Vagina (tissue), 2 donors: ENCODE measurements around the gene ABCA13. TPM values are rescaled to one million over a fixed set of nuclear protein-coding genes. Genes with fewer than 3 reads are reported as not detected.

Experiments used
- DNase-seq, 2 donors: peaks; one replicate each; pipeline ENCODE4 v3.0.0-alpha.2; 2017; ENCODE audit errors: extremely low spot score in 2 of 2
- H3K27ac ChIP-seq: fragments of 200-600 bp; sonication (generic); one replicate; pipeline ENCODE4 v1.5.1; 2019
- H3K27me3 ChIP-seq: fragments of 200-600 bp; sonication (generic); one replicate; pipeline ENCODE4 v1.5.1; 2019
- H3K36me3 ChIP-seq, 2 donors: fragments of 200-600 bp; sonication (generic); one replicate each; pipeline ENCODE4 v1.5.1; 2017 to 2019
- H3K4me1 ChIP-seq: fragments of 200-600 bp; sonication (generic); one replicate; pipeline ENCODE4 v1.5.1; 2019
- H3K4me3 ChIP-seq, 2 donors: fragments of 200-600 bp; sonication (generic); 1 replicate in 1 of 2; 2 replicates in 1 of 2; pipeline ENCODE4 v1.5.1; 2016 to 2019
- H3K9me3 ChIP-seq: fragments of 200-600 bp; sonication (generic); one replicate; pipeline ENCODE4 v1.5.1; 2019
- CTCF ChIP-seq, 3 experiments: fragments of 450-650 bp in 2 of 3; fragments of 200-600 bp in 1 of 3; sonication (generic) in 1 of 3; IDR thresholded peaks; one replicate each; pipeline ENCODE4 v1.5.1; 2017 to 2019; ENCODE audit warnings: antibody characterized with exemption in 3 of 3, mild to moderate bottlenecking in 2 of 3, moderate library complexity in 2 of 3
- POLR2A ChIP-seq, 2 donors: fragments of 450-650 bp; IDR thresholded peaks; one replicate each; pipeline ENCODE4 v1.6.1; 2017; ENCODE audit warnings: antibody characterized with exemption in 2 of 2, mild to moderate bottlenecking in 2 of 2, moderate library complexity in 2 of 2
- POLR2AphosphoS5 ChIP-seq, 2 donors: sonication (generic); formaldehyde crosslinking; IDR thresholded peaks; one replicate each; pipeline ENCODE4 v1.9.0; 2017; ENCODE audit warnings: antibody characterized with exemption in 2 of 2, mild to moderate bottlenecking in 2 of 2, low read depth in 1 of 2; ENCODE audit not compliant: insufficient read depth in 1 of 2
- intact Hi-C: fragments of 100-400 bp; cut with DNase I; formaldehyde crosslinking; loops from one replicate; pipeline ENCODE4 v1.15.1; 2023
- total RNA-seq: library from RNA; depleted of rRNA; stranded (reverse); fragments of >200 nt; gene quantifications from one replicate; pipeline ENCODE4 v1.2.3, GENCODE V29; 2016

ABCA13 gene
- total RNA-seq, 1 donor from 2014 or later: under 0.01 TPM

- Histone ChIP-seq H3K4me1 (no peaks in the 10 kb centered on the region), H3K27me3 (no peaks in the 10 kb centered on the region), H3K4me3 (no peak overlapping the region), H3K36me3 (no peaks in the 10 kb centered on the region), H3K9me3 (no peaks in the 10 kb centered on the region), H3K27ac (no peak overlapping the region)
- no peak for DNase-seq
- intact Hi-C loops: no loop called here
- TF ChIP-seq CTCF (IDR thresholded peaks at IDR 0.05) (no peak), POLR2A (IDR thresholded peaks at IDR 0.05) (no peak), POLR2AphosphoS5 (IDR thresholded peaks at IDR 0.05; ENCODE audit: insufficient read depth in 1 of 2, low read depth in 1 of 2) (no peak)
Observed at GRCh38 chr7:48213226-48213625, 42.0 kb downstream of the ABCA13 start.

GRCh38 chr7:48217266-48217665 is 46.0 kb downstream of the ABCA13 start:
- no peaks in the 10 kb centered on the region for H3K36me3 ChIP-seq
- H3K4me1 ChIP-seq: no peaks in the 10 kb centered on the region
- no peak for DNase-seq
- intact Hi-C loops: no loop called here
- H3K27ac ChIP-seq: no peak overlapping the region
- no peaks in the 10 kb centered on the region for H3K9me3 ChIP-seq
- no peaks in the 10 kb centered on the region for H3K27me3 ChIP-seq
- no peak for TF ChIP-seq POLR2AphosphoS5 (IDR thresholded peaks at IDR 0.05; ENCODE audit: insufficient read depth in 1 of 2, low read depth in 1 of 2)
- TF ChIP-seq POLR2A (IDR thresholded peaks at IDR 0.05): no peak
- no peak for TF ChIP-seq CTCF (IDR thresholded peaks at IDR 0.05)
- H3K4me3 ChIP-seq: no peak overlapping the region

DNA sequence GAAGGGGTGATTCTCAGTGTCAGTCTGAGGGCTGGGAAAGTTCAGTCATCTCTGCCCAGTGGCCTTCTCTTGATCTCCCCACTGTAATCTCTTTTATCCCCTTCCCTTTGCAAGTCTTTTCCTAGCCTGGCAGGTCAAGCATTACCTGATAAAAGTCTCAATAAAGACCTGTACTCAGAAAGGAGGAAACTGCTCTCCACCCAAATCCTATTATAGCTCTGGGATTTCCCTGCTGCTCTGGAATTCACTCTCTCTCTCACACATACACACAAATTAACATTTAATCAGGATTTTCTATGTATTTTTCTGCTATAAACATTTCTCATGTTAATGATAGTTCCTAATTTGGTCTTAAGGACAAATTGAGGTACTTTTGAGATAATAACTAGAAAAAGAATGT is 46.5 kb downstream of the ABCA13 start:
- TF ChIP-seq POLR2A (IDR thresholded peaks at IDR 0.05) (no peak), CTCF (IDR thresholded peaks at IDR 0.05) (no peak), POLR2AphosphoS5 (IDR thresholded peaks at IDR 0.05; ENCODE audit: insufficient read depth in 1 of 2, low read depth in 1 of 2) (no peak)
- no peak for DNase-seq
- intact Hi-C loops: no loop called here
- Histone ChIP-seq H3K36me3 (no peaks in the 10 kb centered on the region), H3K4me1 (no peaks in the 10 kb centered on the region), H3K27me3 (no peaks in the 10 kb centered on the region), H3K9me3 (no peaks in the 10 kb centered on the region), H3K27ac (no peak overlapping the region), H3K4me3 (no peak overlapping the region)

DNA sequence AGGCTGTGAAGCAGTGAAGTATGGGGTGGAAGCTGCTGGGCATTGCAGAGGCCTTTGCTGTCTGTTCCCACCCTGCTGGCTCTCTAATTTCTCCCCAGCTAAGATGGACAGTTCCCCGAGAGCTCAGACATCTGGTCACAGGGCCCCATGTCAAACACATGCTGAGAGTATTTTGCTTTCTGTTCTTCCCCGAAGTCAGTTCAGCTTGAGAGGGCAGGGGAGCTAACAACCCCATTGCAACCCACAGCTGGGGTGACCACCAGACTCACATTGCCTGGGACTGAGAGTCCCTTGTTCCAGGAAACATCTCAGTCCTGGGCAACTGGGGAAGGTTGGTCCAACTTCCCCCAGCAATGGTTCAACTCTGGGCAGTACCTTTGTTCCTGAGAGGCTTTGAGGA is 52.8 kb downstream of the ABCA13 start:
- no peaks in the 10 kb centered on the region for H3K36me3 ChIP-seq
- no peaks in the 10 kb centered on the region for H3K4me1 ChIP-seq
- TF ChIP-seq POLR2A (IDR thresholded peaks at IDR 0.05): no peak
- TF ChIP-seq POLR2AphosphoS5 (IDR thresholded peaks at IDR 0.05; ENCODE audit: insufficient read depth in 1 of 2, low read depth in 1 of 2): no peak
- no peak for TF ChIP-seq CTCF (IDR thresholded peaks at IDR 0.05)
- H3K27ac ChIP-seq: no peak overlapping the region
- no peak for DNase-seq
- H3K27me3 ChIP-seq: no peaks in the 10 kb centered on the region
- no peak overlapping the region for H3K4me3 ChIP-seq
- H3K9me3 ChIP-seq: no peaks in the 10 kb centered on the region
- intact Hi-C loops: no loop called here

DNA sequence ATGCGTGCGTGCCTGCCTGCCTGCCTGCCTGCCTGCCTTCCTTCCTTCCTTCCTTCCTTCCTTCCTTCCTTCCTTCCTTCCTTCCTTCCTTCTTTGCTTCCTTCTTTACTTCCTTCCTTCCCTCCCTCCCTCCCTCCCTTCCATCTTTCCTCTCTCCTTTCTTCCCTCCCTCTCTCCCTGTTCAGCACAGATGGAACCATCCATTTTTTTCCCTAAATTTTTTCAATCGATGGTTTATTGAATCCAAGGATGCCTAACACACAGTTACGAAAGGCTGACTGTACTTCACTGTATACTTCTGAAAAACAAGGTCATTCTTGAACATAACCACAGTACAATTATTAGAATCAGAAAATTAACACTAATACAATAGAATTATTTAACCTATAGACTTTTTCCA is 53.8 kb downstream of the ABCA13 start:
- Histone ChIP-seq H3K9me3 (no peaks in the 10 kb centered on the region), H3K4me3 (no peak overlapping the region), H3K27ac (no peak overlapping the region), H3K4me1 (no peaks in the 10 kb centered on the region), H3K36me3 (no peaks in the 10 kb centered on the region), H3K27me3 (no peaks in the 10 kb centered on the region)
- TF ChIP-seq POLR2AphosphoS5 (IDR thresholded peaks at IDR 0.05; ENCODE audit: insufficient read depth in 1 of 2, low read depth in 1 of 2): no peak
- no peak for TF ChIP-seq POLR2A (IDR thresholded peaks at IDR 0.05)
- no peak for TF ChIP-seq CTCF (IDR thresholded peaks at IDR 0.05)
- no peak for DNase-seq
- intact Hi-C loops: no loop called here
